Loucy (cell line): ENCODE data around the gene GALNT10.

Experiments used
- EZH2phosphoT487 ChIP-seq: fragments of 200-600 bp; IDR thresholded peaks from 2 replicates; pipeline ENCODE4 v1.6.1; 2018; ENCODE audit warnings: antibody characterized with exemption, mild to moderate bottlenecking, moderate library complexity, borderline replicate concordance
- TF ChIP-seq, protein P1 (sequence below): fragments of 200-600 bp; sonication (generic); conservative IDR thresholded peaks from 2 replicates; pipeline ENCODE4 v1.5.1; 2014; ENCODE audit warnings: mild to moderate bottlenecking, antibody characterized with exemption, low read length

DNA sequence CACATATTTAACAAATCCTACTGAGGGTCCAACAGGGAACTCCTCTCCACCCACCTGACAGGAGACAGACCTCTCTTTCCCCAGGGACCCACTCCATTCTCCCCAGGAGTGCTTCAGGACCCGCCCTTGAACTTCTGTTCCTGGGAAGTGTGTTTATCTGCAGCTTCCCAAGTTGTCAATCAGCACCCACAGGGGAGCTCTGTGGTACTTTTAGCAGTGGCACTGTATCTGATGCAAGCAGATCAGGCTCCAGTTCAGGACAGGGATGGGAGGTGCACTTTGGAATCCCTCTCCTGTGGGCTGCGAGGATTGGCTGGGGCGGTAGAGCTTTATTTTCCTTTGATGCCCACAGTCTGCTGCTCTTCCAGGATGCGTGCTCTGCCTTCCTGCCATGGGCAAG lies 8.7 kb downstream of the GALNT10 start:
- TF ChIP-seq, protein P1, sequence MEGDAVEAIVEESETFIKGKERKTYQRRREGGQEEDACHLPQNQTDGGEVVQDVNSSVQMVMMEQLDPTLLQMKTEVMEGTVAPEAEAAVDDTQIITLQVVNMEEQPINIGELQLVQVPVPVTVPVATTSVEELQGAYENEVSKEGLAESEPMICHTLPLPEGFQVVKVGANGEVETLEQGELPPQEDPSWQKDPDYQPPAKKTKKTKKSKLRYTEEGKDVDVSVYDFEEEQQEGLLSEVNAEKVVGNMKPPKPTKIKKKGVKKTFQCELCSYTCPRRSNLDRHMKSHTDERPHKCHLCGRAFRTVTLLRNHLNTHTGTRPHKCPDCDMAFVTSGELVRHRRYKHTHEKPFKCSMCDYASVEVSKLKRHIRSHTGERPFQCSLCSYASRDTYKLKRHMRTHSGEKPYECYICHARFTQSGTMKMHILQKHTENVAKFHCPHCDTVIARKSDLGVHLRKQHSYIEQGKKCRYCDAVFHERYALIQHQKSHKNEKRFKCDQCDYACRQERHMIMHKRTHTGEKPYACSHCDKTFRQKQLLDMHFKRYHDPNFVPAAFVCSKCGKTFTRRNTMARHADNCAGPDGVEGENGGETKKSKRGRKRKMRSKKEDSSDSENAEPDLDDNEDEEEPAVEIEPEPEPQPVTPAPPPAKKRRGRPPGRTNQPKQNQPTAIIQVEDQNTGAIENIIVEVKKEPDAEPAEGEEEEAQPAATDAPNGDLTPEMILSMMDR = no peak
- no peak for TF ChIP-seq EZH2phosphoT487
